Measurements from ENCODE around the gene TCP11.

The TCP11 gene

GRCh38 chr6:35177596-35177995, 36.5 kb upstream of the TCP11 start:
- no peaks in the 10 kb centered on the region for H3K9me3 Mint-ChIP-seq
- no peak overlapping the region for H3K27ac Mint-ChIP-seq
- no peaks in the 10 kb centered on the region for H3K36me3 Mint-ChIP-seq (ENCODE audit: low read depth)
- H3K4me1 Mint-ChIP-seq (ENCODE audit: low read depth): no peaks in the 10 kb centered on the region
- H3K4me3 Mint-ChIP-seq: no peak overlapping the region
- H3K27me3 Mint-ChIP-seq: peaks cover 15% of the 10 kb centered on the region

GRCh38 chr6:35177157-35177556, 36.0 kb upstream of the TCP11 start:
- Mint-ChIP-seq H3K36me3 (ENCODE audit: low read depth) (no peaks in the 10 kb centered on the region), H3K27ac (no peak overlapping the region), H3K4me1 (ENCODE audit: low read depth) (no peaks in the 10 kb centered on the region), H3K9me3 (no peaks in the 10 kb centered on the region), H3K27me3 (peaks cover 15% of the 10 kb centered on the region), H3K4me3 (no peak overlapping the region)

GRCh38 chr6:35176301-35177024, 35.3 kb upstream of the TCP11 start:
- Mint-ChIP-seq H3K27me3 (peaks cover 15% of the 10 kb centered on the region), H3K9me3 (no peaks in the 10 kb centered on the region), H3K4me1 (ENCODE audit: low read depth) (no peaks in the 10 kb centered on the region), H3K27ac (no peak overlapping the region), H3K36me3 (ENCODE audit: low read depth) (no peaks in the 10 kb centered on the region), H3K4me3 (no peak overlapping the region)

- peaks cover 3% of the 10 kb centered on the region for H3K9me3 Mint-ChIP-seq
Measured at GRCh38 chr6:35174501-35174900, 33.4 kb upstream of the TCP11 start.

GRCh38 chr6:35174088-35174434, 32.9 kb upstream of the TCP11 start:
- Mint-ChIP-seq H3K27me3 (peaks cover 15% of the 10 kb centered on the region), H3K9me3 (peaks cover 5% of the 10 kb centered on the region), H3K4me1 (ENCODE audit: low read depth) (no peaks in the 10 kb centered on the region), H3K4me3 (no peak overlapping the region), H3K27ac (peak overlapping the region; percentile 49), H3K36me3 (ENCODE audit: low read depth) (peaks cover 4% of the 10 kb centered on the region)

More at GRCh38 chr6:35174501-35174900, 33.4 kb upstream of the TCP11 start:
- Mint-ChIP-seq H3K4me3 (no peak overlapping the region), H3K27ac (no peak overlapping the region), H3K36me3 (ENCODE audit: low read depth) (peaks cover 3% of the 10 kb centered on the region), H3K4me1 (ENCODE audit: low read depth) (no peaks in the 10 kb centered on the region), H3K27me3 (peaks cover 15% of the 10 kb centered on the region)

- H3K4me1 Mint-ChIP-seq (ENCODE audit: low read depth): no peaks in the 10 kb centered on the region
- H3K27me3 Mint-ChIP-seq: peaks cover 15% of the 10 kb centered on the region
- H3K9me3 Mint-ChIP-seq: peaks cover 5% of the 10 kb centered on the region
- H3K27ac Mint-ChIP-seq: peak overlapping the region; percentile 49
- peaks cover 4% of the 10 kb centered on the region for H3K36me3 Mint-ChIP-seq (ENCODE audit: low read depth)
- H3K4me3 Mint-ChIP-seq: no peak overlapping the region
Measured at GRCh38 chr6:35173427-35174087, 32.4 kb upstream of the TCP11 start.

GRCh38 chr6:35173044-35173426, 31.9 kb upstream of the TCP11 start:
- no peak overlapping the region for H3K27ac Mint-ChIP-seq
- peaks cover 5% of the 10 kb centered on the region for H3K9me3 Mint-ChIP-seq

GRCh38 chr6:35170891-35171290, 29.8 kb upstream of the TCP11 start:
- H3K27me3 Mint-ChIP-seq: peaks cover 12% of the 10 kb centered on the region
- no peaks in the 10 kb centered on the region for H3K4me1 Mint-ChIP-seq (ENCODE audit: low read depth)
- peaks cover 5% of the 10 kb centered on the region for H3K9me3 Mint-ChIP-seq
- no peak overlapping the region for H3K4me3 Mint-ChIP-seq
- H3K36me3 Mint-ChIP-seq (ENCODE audit: low read depth): peaks cover 4% of the 10 kb centered on the region
- no peak overlapping the region for H3K27ac Mint-ChIP-seq

More at GRCh38 chr6:35173044-35173426, 31.9 kb upstream of the TCP11 start:
- H3K27me3 Mint-ChIP-seq: peaks cover 15% of the 10 kb centered on the region
- no peak overlapping the region for H3K4me3 Mint-ChIP-seq
- H3K36me3 Mint-ChIP-seq (ENCODE audit: low read depth): peaks cover 4% of the 10 kb centered on the region
- no peaks in the 10 kb centered on the region for H3K4me1 Mint-ChIP-seq (ENCODE audit: low read depth)

- no peak overlapping the region for H3K4me3 Mint-ChIP-seq
- peaks cover 4% of the 10 kb centered on the region for H3K36me3 Mint-ChIP-seq (ENCODE audit: low read depth)
- H3K9me3 Mint-ChIP-seq: peaks cover 5% of the 10 kb centered on the region
- H3K27ac Mint-ChIP-seq: no peak overlapping the region
- peaks cover 12% of the 10 kb centered on the region for H3K27me3 Mint-ChIP-seq
- H3K4me1 Mint-ChIP-seq (ENCODE audit: low read depth): no peaks in the 10 kb centered on the region
Measured at GRCh38 chr6:35170166-35170565, 29.0 kb upstream of the TCP11 start.

- H3K27me3 Mint-ChIP-seq: peaks cover 18% of the 10 kb centered on the region
- H3K9me3 Mint-ChIP-seq: peaks cover 5% of the 10 kb centered on the region
- H3K4me1 Mint-ChIP-seq (ENCODE audit: low read depth): no peaks in the 10 kb centered on the region
- H3K4me3 Mint-ChIP-seq: no peak overlapping the region
- H3K27ac Mint-ChIP-seq: no peak overlapping the region
- H3K36me3 Mint-ChIP-seq (ENCODE audit: low read depth): peaks cover 4% of the 10 kb centered on the region
Measured at GRCh38 chr6:35168461-35168861, 27.3 kb upstream of the TCP11 start.

GRCh38 chr6:35167505-35167904, 26.4 kb upstream of the TCP11 start:
- H3K4me1 Mint-ChIP-seq (ENCODE audit: low read depth): no peaks in the 10 kb centered on the region
- peaks cover 17% of the 10 kb centered on the region for H3K27me3 Mint-ChIP-seq
- peaks cover 4% of the 10 kb centered on the region for H3K36me3 Mint-ChIP-seq (ENCODE audit: low read depth)
- peaks cover 5% of the 10 kb centered on the region for H3K9me3 Mint-ChIP-seq
- no peak overlapping the region for H3K27ac Mint-ChIP-seq
- H3K4me3 Mint-ChIP-seq: no peak overlapping the region

- Mint-ChIP-seq H3K36me3 (ENCODE audit: low read depth) (peaks cover 4% of the 10 kb centered on the region), H3K27ac (no peak overlapping the region), H3K4me1 (ENCODE audit: low read depth) (no peaks in the 10 kb centered on the region), H3K27me3 (peaks cover 17% of the 10 kb centered on the region), H3K4me3 (no peak overlapping the region), H3K9me3 (peaks cover 5% of the 10 kb centered on the region)
Measured at GRCh38 chr6:35166520-35166919, 25.4 kb upstream of the TCP11 start.

- Mint-ChIP-seq H3K27me3 (peaks cover 17% of the 10 kb centered on the region), H3K4me3 (no peak overlapping the region)
Measured at GRCh38 chr6:35166116-35166515, 25.0 kb upstream of the TCP11 start.

GRCh38 chr6:35165630-35166071, 24.5 kb upstream of the TCP11 start:
- Mint-ChIP-seq H3K36me3 (ENCODE audit: low read depth) (peaks cover 4% of the 10 kb centered on the region), H3K4me1 (ENCODE audit: low read depth) (no peaks in the 10 kb centered on the region), H3K9me3 (peaks cover 5% of the 10 kb centered on the region), H3K27ac (no peak overlapping the region), H3K4me3 (no peak overlapping the region), H3K27me3 (peaks cover 19% of the 10 kb centered on the region)

More at GRCh38 chr6:35166116-35166515, 25.0 kb upstream of the TCP11 start:
- no peak overlapping the region for H3K27ac Mint-ChIP-seq
- H3K9me3 Mint-ChIP-seq: peaks cover 5% of the 10 kb centered on the region
- H3K4me1 Mint-ChIP-seq (ENCODE audit: low read depth): no peaks in the 10 kb centered on the region
- peaks cover 4% of the 10 kb centered on the region for H3K36me3 Mint-ChIP-seq (ENCODE audit: low read depth)

GRCh38 chr6:35164868-35165267, 23.7 kb upstream of the TCP11 start:
- Mint-ChIP-seq H3K9me3 (peaks cover 5% of the 10 kb centered on the region), H3K36me3 (ENCODE audit: low read depth) (peaks cover 4% of the 10 kb centered on the region), H3K27ac (no peak overlapping the region), H3K4me3 (no peak overlapping the region), H3K27me3 (peaks cover 19% of the 10 kb centered on the region), H3K4me1 (ENCODE audit: low read depth) (no peaks in the 10 kb centered on the region)

Measured in stimulated activated naive CD8-positive, alpha-beta T cell treated with anti-CD3 and anti-CD28 coated beads, Interleukin-15, Interleukin-2, amounts not matched to agents 100 ng/mL and 50 ng/mL, for 24 hours (primary cell).